IPS DF 6.9 (cell line): Measurements from ENCODE around the gene ZMYND8.

Source experiments
- DNase-seq: peaks from one replicate; pipeline ENCODE4 v3.0.0-alpha.2; 2013; ENCODE audit warnings: low read depth, low spot score
- H3K27ac ChIP-seq: one replicate; pipeline ENCODE4 v1.5.1; 2013; ENCODE audit warnings: low read length, control low read depth
- H3K27me3 ChIP-seq: 2 replicates; pipeline ENCODE4 v1.6.1; 2013; ENCODE audit warnings: mild to moderate bottlenecking, low read length; ENCODE audit not compliant: control insufficient read depth, insufficient read depth
- H3K36me3 ChIP-seq: 2 replicates; pipeline ENCODE4 v1.6.1; 2013; ENCODE audit warnings: low read length; ENCODE audit not compliant: control insufficient read depth, insufficient read depth
- H3K4me1 ChIP-seq: 2 replicates; pipeline ENCODE4 v1.6.1; 2013; ENCODE audit warnings: low read length; ENCODE audit not compliant: control insufficient read depth, insufficient read depth
- H3K4me3 ChIP-seq: 2 replicates; pipeline ENCODE4 v1.5.1; 2013; ENCODE audit warnings: mild to moderate bottlenecking, low read length
- H3K9me3 ChIP-seq: 2 replicates; pipeline ENCODE4 v1.6.1; 2013; ENCODE audit warnings: low read length, inconsistent platforms; ENCODE audit not compliant: control insufficient read depth, insufficient read depth
- WGBS: extraction: QIAGEN DNeasy Blood & Tissue Kit; methylation state at CpG from one replicate; pipeline ENCODE4 v1.1.7; 2013; ENCODE audit warnings: mixed read lengths, missing lambda C conversion rate; ENCODE audit not compliant: insufficient read length, insufficient coverage; 5-methylcytosine and 5-hydroxymethylcytosine counted together

ZMYND8 gene

GRCh38 chr20:47235853-47236638 lies 120.5 kb downstream of the ZMYND8 start:
- Histone ChIP-seq H3K36me3 (peaks cover 34% of the 10 kb centered on the region), H3K27me3 (no peaks in the 10 kb centered on the region), H3K4me1 (no peaks in the 10 kb centered on the region), H3K9me3 (no peaks in the 10 kb centered on the region), H3K4me3 (no peak overlapping the region), H3K27ac (no peak overlapping the region)
- WGBS, result no CpG with 5 or more reads among the region's 14 CpGs
- DNase-seq, result no peak

DNA sequence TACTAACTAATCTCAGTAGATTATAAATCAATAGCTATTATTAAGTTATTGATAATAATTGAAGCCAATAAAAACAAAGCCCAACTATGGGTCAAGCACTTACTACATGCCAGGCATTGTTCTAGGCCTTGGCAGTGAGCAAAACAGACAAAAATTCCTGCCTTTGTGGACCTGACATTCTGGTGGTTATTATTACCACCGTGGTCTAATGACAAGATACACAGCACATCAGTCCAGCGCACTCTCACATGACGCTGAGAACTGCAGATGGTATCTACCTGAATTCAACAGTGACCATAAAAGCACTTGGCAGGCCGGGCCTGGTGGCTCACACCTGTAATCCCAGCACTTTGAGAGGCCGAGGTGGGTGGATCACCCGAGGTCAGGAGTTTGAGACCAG lies 121.4 kb downstream of the ZMYND8 start:
- WGBS, result no CpG with 5 or more reads among the region's 6 CpGs
- Histone ChIP-seq H3K4me3 (no peak overlapping the region), H3K36me3 (peaks cover 34% of the 10 kb centered on the region), H3K4me1 (no peaks in the 10 kb centered on the region), H3K27me3 (no peaks in the 10 kb centered on the region), H3K9me3 (no peaks in the 10 kb centered on the region), H3K27ac (no peak overlapping the region)
- no peak for DNase-seq

DNA sequence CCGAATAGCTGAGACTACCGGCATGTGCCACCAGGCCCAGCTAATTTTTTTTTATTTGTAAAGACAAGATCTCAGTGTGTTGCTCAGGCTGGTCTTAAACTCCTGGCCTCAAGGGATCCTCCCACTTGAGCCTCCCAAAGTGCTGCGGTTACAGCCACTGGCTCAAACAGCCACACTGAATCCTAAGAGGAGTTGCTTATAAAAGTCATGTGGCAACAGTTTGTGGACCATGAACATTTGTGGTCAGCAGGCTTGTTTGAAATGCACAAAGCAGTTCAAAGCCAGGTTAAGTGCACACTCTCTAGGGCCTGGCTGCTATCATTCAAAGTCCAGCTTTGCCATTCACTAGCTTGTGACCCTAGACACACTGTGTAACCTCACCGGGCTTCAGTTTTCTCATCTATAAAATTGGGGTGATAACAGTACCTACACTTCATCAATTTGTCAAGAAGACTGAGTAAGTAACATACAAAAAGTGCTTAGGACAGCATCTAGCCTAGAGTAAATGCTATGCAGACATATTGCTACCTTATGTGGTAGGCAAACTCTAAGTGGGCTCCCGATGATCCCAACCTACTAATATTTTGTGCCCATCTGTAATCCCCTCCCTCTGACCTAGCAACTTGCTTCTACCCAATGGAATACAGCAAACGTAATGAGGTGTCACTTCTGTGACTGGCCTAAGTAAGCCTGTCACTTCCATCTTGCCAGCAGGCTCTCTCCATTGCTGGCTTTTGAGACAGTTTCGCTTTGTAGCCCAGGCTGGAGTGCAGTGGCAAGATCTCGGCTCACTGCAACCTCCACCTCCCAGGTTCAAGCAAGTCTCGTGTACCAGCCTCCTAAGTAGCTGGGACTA lies 122.9 kb downstream of the ZMYND8 start:
- Histone ChIP-seq H3K36me3 (peaks cover 41% of the 10 kb centered on the region), H3K4me3 (no peak overlapping the region), H3K27me3 (no peaks in the 10 kb centered on the region), H3K27ac (no peak overlapping the region), H3K9me3 (no peaks in the 10 kb centered on the region), H3K4me1 (no peaks in the 10 kb centered on the region)
- DNase-seq, result no peak
- no CpG with 5 or more reads among the region's 9 CpGs for WGBS

DNA sequence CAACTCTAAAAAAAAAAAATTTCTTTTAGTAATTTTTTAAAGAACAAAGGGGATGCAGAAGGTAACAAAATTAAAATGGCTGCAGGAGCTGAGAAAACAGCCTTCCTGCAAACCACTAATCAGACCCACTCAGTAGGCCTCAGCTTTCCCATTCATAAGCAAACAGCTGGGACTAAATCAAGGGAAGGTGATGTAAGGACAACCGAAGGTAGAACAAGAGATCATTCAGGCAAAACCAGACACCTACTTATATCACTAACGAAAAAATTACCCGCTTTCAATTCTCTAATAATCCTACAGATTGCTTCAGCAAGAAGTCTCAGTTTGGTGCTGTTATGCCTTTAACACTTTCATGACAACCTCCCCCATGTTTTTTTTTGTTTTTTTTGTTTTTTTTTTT lies 124.0 kb downstream of the ZMYND8 start:
- Histone ChIP-seq H3K27me3 (no peaks in the 10 kb centered on the region), H3K27ac (no peak overlapping the region), H3K9me3 (no peaks in the 10 kb centered on the region), H3K4me3 (no peak overlapping the region), H3K36me3 (peaks cover 39% of the 10 kb centered on the region), H3K4me1 (no peaks in the 10 kb centered on the region)
- 100% methylated on average over 2 of the region's 3 CpGs for WGBS
- no peak for DNase-seq

DNA sequence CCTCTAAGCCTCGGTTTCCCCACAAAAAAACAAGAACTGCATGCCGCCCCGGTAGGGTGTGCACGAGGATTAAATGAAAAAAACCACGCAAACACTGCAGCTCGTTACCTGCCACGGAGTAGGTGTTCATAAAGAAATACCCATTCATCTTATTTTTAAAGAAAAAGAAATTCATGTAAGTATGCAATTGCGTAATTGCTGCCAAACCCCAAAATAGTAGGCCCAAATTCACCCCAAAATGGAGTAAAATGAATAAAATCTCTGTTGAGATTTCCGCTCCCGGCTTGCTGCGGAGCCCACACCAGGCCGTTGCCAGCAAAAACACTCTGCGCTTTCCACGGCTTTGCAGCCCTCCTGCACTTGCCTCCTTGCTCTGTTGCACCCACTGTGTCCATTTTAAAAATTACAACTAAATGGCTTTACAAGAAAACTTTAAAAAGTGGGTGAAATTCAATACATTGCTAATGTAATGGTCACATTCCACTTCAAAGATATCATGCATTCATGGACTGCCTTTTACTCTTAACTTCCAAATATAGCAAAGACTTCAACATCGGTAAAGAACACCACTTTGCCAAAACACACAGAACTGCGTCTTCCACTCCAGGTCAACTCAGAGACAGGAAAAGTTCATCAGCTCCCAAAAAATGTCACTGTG lies 125.0 kb downstream of the ZMYND8 start:
- Histone ChIP-seq H3K9me3 (no peaks in the 10 kb centered on the region), H3K27me3 (no peaks in the 10 kb centered on the region), H3K36me3 (peaks cover 43% of the 10 kb centered on the region), H3K4me1 (no peaks in the 10 kb centered on the region), H3K27ac (no peak overlapping the region), H3K4me3 (no peak overlapping the region)
- DNase-seq, result no peak
- WGBS, result no CpG with 5 or more reads among the region's 16 CpGs

GRCh38 chr20:47230811-47231256 lies 125.7 kb downstream of the ZMYND8 start:
- WGBS, result no CpG with 5 or more reads among the region's 8 CpGs
- H3K4me1 ChIP-seq, result no peaks in the 10 kb centered on the region
- no peaks in the 10 kb centered on the region for H3K9me3 ChIP-seq
- no peak for DNase-seq
- H3K27me3 ChIP-seq, result no peaks in the 10 kb centered on the region
- peaks cover 43% of the 10 kb centered on the region; the same call in 1 of the 2 replicates for H3K36me3 ChIP-seq
- no peak overlapping the region for H3K4me3 ChIP-seq
- no peak overlapping the region for H3K27ac ChIP-seq

DNA sequence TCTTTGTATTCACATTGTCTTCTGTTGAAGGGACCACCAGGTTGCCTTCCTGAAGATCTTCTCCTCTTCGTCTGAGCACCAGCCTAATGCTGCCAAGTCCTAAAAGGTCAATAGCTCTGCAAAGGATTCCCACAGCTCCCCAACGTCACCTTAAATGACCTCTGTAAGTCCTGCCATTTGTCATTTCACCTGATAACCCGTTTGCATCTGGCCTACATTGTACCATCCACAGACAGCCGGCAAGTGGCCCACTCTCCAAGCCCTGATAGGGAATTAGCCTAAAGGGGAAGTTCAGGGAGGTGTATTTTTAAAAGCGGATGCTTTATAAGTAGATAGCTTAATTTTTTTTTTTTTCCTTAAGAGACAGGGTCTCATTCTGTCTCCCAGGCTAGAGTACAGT lies 127.8 kb downstream of the ZMYND8 start:
- H3K36me3 ChIP-seq, result peaks cover 36% of the 10 kb centered on the region

DNA sequence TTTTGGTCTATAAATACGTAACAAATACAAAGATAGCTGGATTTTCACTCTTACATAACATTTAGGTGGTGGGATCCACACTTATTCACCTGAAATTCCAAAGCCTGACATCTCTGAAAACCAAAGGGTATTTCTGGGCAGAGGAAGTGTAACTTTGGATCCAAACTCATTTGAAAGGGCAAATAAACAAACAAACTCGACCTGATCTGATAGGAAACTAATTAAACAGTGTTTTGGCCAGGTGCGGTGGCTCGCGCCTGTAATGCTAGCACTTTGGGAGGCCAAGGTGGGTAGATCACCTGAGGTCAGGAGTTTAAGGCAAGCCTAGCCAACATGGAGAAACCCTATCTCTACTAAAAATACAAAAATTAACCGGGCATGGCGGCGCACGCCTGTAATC lies 128.9 kb downstream of the ZMYND8 start:
- Histone ChIP-seq H3K9me3 (no peaks in the 10 kb centered on the region), H3K4me3 (no peak overlapping the region), H3K27me3 (no peaks in the 10 kb centered on the region), H3K36me3 (peaks cover 32% of the 10 kb centered on the region), H3K27ac (no peak overlapping the region), H3K4me1 (no peaks in the 10 kb centered on the region)
- WGBS, result no CpG with 5 or more reads among the region's 9 CpGs
- DNase-seq, result no peak

More for the DNA sequence above, 127.8 kb downstream of the ZMYND8 start:
- Histone ChIP-seq H3K9me3 (no peaks in the 10 kb centered on the region), H3K4me1 (no peaks in the 10 kb centered on the region), H3K4me3 (no peak overlapping the region), H3K27me3 (no peaks in the 10 kb centered on the region), H3K27ac (no peak overlapping the region)
- WGBS, result no CpG with 5 or more reads among the region's 5 CpGs
- no peak for DNase-seq

- no peak overlapping the region for H3K4me3 ChIP-seq
- no CpG with 5 or more reads among the region's 7 CpGs for WGBS
- H3K27me3 ChIP-seq, result no peaks in the 10 kb centered on the region
- DNase-seq, result no peak
- H3K27ac ChIP-seq, result no peak overlapping the region
- no peaks in the 10 kb centered on the region for H3K9me3 ChIP-seq
- peaks cover 32% of the 10 kb centered on the region for H3K36me3 ChIP-seq
- no peaks in the 10 kb centered on the region for H3K4me1 ChIP-seq
These were observed 129.4 kb downstream of the ZMYND8 start for GRCh38 chr20:47227119-47227518.

- H3K36me3 ChIP-seq, result peaks cover 39% of the 10 kb centered on the region
- no peak overlapping the region for H3K27ac ChIP-seq
- no peaks in the 10 kb centered on the region for H3K27me3 ChIP-seq
- no CpG with 5 or more reads among the region's 1 CpG for WGBS
- H3K4me3 ChIP-seq, result no peak overlapping the region
- no peaks in the 10 kb centered on the region for H3K4me1 ChIP-seq
- no peak for DNase-seq
- H3K9me3 ChIP-seq, result no peaks in the 10 kb centered on the region
These were observed 131.0 kb downstream of the ZMYND8 start for GRCh38 chr20:47225458-47225857.
